Heart right ventricle (tissue), 16 donors: ENCODE data around the gene RAB40B. TPM values are rescaled to one million over a fixed set of nuclear protein-coding genes. Genes with fewer than 3 reads are reported as not detected.

Experiments
- ATAC-seq, 8 donors: fragments of 200-7000 bp; cut with Tn5 transposase; one replicate each; pipeline ENCODE4 v1.9.1; 2020; ENCODE audit warnings: mild to moderate bottlenecking in 8 of 8, moderate library complexity in 8 of 8, moderate number of reproducible peaks in 1 of 8
- DNase-seq, 2 donors: peaks; one replicate each; pipeline ENCODE4 v3.0.0-alpha.2; 2020
- H3K27ac ChIP-seq, 10 donors: fragments of 200-600 bp; sonication (generic) in 2 of 10; one replicate each; pipeline versions ENCODE4 v1.5.0 to v1.8.0; 2020 to 2022; ENCODE audit warnings: mild to moderate bottlenecking in 3 of 10
- H3K27me3 ChIP-seq, 7 donors: fragments of 200-600 bp; one replicate each; pipeline ENCODE4 v1.8.0; 2021 to 2022; ENCODE audit warnings: mild to moderate bottlenecking in 2 of 7
- H3K36me3 ChIP-seq, 9 donors: fragments of 200-600 bp; sonication (generic) in 1 of 9; one replicate each; pipeline versions ENCODE4 v1.5.0 to v1.8.0; 2020 to 2022; ENCODE audit warnings: mild to moderate bottlenecking in 2 of 9
- H3K4me1 ChIP-seq, 9 donors: fragments of 200-600 bp; sonication (generic) in 1 of 9; one replicate each; pipeline versions ENCODE4 v1.5.0 to v1.8.0; 2020 to 2022; ENCODE audit warnings: mild to moderate bottlenecking in 4 of 9
- H3K4me3 ChIP-seq, 10 donors: fragments of 200-600 bp; sonication (generic) in 2 of 10; one replicate each; pipeline versions ENCODE4 v1.5.0 to v1.8.0; 2020 to 2022; ENCODE audit warnings: mild to moderate bottlenecking in 7 of 10, moderate library complexity in 2 of 10
- H3K9me3 ChIP-seq, 11 donors: fragments of 200-600 bp in 10 of 11; sonication (generic) in 2 of 11; one replicate each; pipeline versions ENCODE4 v1.5.0 to v1.8.0; 2013 to 2022; ENCODE audit warnings: mild to moderate bottlenecking in 2 of 11, control low read depth in 1 of 11, moderate library complexity in 1 of 11
- CTCF ChIP-seq, 9 donors: fragments of 200-600 bp; sonication (generic) in 2 of 9; IDR thresholded peaks; one replicate each; pipeline versions ENCODE4 v1.5.0 to v1.8.0; 2021 to 2022; ENCODE audit warnings: antibody characterized with exemption in 9 of 9, mild to moderate bottlenecking in 5 of 9, moderate library complexity in 1 of 9
- WGBS, 2 donors: extraction: QIAGEN DNeasy Blood & Tissue Kit; methylation state at CpG; one replicate each; pipeline ENCODE4 v1.1.7; 2013; ENCODE audit warnings: inconsistent platforms in 1 of 2; 5-methylcytosine and 5-hydroxymethylcytosine counted together
- intact Hi-C, 10 donors: fragments of 100-400 bp; cut with DNase I; formaldehyde crosslinking; loops; one replicate each; pipeline versions ENCODE4 v1.11.1 to v1.14.2; 2022
- polyA plus RNA-seq, 2 donors: library from polyadenylated mRNA; stranded (reverse); fragments of 200-250 nt; gene quantifications; one replicate each; pipeline ENCODE4 v1.2.3, GENCODE V29; 2013
- total RNA-seq, 10 donors: library from RNA; stranded (reverse); fragmentation: NEBNext Ultra II Directional in 3 of 10; extraction: Animal tissue kit (Norgen Biotek cat#: 25700) in 3 of 10; gene quantifications; one replicate each; pipeline versions ENCODE4 v1.2.1 to v1.2.4, GENCODE V29; 2021 to 2023
- donor health status: Arrhythmogenic right ventricular cardiomyopathy.
- donor health status: ischemic (EF 13 %, LVEDD 7.1; RV severe dilation, severe dysfunction).
- donor health status: healthy with polysubstance abuse.
- donor health status: DM: no; HTN: yes; CAD: no.
- donor health status: DM: no; HTN: no; CAD: no.
- donor health status: ischemic (EF 25% LVEDD 6.9; RV normal size, moderate dysfunction).
- donor health status: ischemic (EF 25% LVEDD 5.7; RV mildly dilated, moderate dysfunction).
- donor health status: healthy.
- donor health status: DM: yes; HTN: yes; CAD: no.
- donor health status: Ischemic cardiomyopathy.
- donor health status: ischemic (EF 35%, LVEDD 5.7; RV mildly dilated, moderate dysfunction).
- donor health status: nonischemic (EF 11% LVEDD 7.7; RV severe dilation, severe dysfunction).
- donor health status: DM: yes; HTN: yes; CAD: no.
- donor health status: PGD.
- donor health status: ischemic (EF 29% LVEDD 5.4; RV normal size, mild dysfunction).
- donor health status: nonischemic (EF 23%, LVEDD 6.1; RV moderate dilation, normal function).

Gene RAB40B
- total and polyA plus RNA-seq, 12 donors = 8.0 to 42.4 (median 20.4) TPM

GRCh38 chr17:82677353-82677925 lies 21.1 kb downstream of the RAB40B start:
- Histone ChIP-seq H3K4me3 (no peak overlapping the region), H3K4me1 (peaks cover 0 to 15% (median 0%) of the 10 kb centered on the region in 9 donors), H3K9me3 (peaks cover 0 to 18% (median 10%) of the 10 kb centered on the region in 11 donors), H3K27me3 (no peaks in the 10 kb centered on the region), H3K27ac (no peak overlapping the region), H3K36me3 (no peaks in the 10 kb centered on the region)
- 88 to 90% methylated on average over 23 of the region's 23 CpGs for WGBS, 2 donors
- TF ChIP-seq CTCF (IDR thresholded peaks at IDR 0.05) = no peak
- intact Hi-C loops = no loop called here
- ATAC-seq (peak in 1 of 8 donors; percentile 43), DNase-seq (no peak)

GRCh38 chr17:82675476-82676245 lies 22.8 kb downstream of the RAB40B start:
- intact Hi-C loops = no loop called here
- no peak for TF ChIP-seq CTCF (IDR thresholded peaks at IDR 0.05)
- H3K4me1 ChIP-seq = peaks cover 0 to 18% (median under 1%) of the 10 kb centered on the region in 9 donors
- DNase-seq (no peak), ATAC-seq (peak in 1 of 8 donors; percentile 16)
- H3K27me3 ChIP-seq = no peaks in the 10 kb centered on the region
- no peak overlapping the region for H3K4me3 ChIP-seq
- H3K36me3 ChIP-seq = no peaks in the 10 kb centered on the region
- WGBS, 2 donors = 85 to 89% methylated on average over 18 of the region's 18 CpGs
- H3K9me3 ChIP-seq = peaks cover 0 to under 1% (median 0%) of the 10 kb centered on the region in 11 donors
- H3K27ac ChIP-seq = peak overlapping the region in 3 of 10 donors; percentile 6 to 52 (median 41)

GRCh38 chr17:82674656-82675475 lies 23.6 kb downstream of the RAB40B start:
- intact Hi-C loops = no loop called here
- H3K27ac ChIP-seq = peak overlapping the region in 3 of 10 donors; percentile 6 to 52 (median 41)
- H3K36me3 ChIP-seq = no peaks in the 10 kb centered on the region
- H3K4me3 ChIP-seq = no peak overlapping the region
- WGBS, 2 donors = 76 to 80% methylated on average over 20 of the region's 20 CpGs
- no peaks in the 10 kb centered on the region for H3K9me3 ChIP-seq
- TF ChIP-seq CTCF (IDR thresholded peaks at IDR 0.05) = no peak
- no peaks in the 10 kb centered on the region for H3K27me3 ChIP-seq
- no peak for DNase-seq
- H3K4me1 ChIP-seq = peaks cover 0 to 25% (median 5%) of the 10 kb centered on the region in 9 donors
- peak in 7 of 8 donors; percentile 28 to 76 (median 56) for ATAC-seq
